Measurements from ENCODE around the gene SIK1. TPM values are rescaled to one million over a fixed set of nuclear protein-coding genes. Genes with fewer than 3 reads are reported as not detected.
"Not testable (repeated sequence)": the region's sequence is repeated elsewhere in the genome, so short reads cannot be mapped to it uniquely, and the experiment has no call there.

The SIK1 gene
- total RNA-seq, 1 experiment from 2014 or later, result 5.7 TPM

DNA sequence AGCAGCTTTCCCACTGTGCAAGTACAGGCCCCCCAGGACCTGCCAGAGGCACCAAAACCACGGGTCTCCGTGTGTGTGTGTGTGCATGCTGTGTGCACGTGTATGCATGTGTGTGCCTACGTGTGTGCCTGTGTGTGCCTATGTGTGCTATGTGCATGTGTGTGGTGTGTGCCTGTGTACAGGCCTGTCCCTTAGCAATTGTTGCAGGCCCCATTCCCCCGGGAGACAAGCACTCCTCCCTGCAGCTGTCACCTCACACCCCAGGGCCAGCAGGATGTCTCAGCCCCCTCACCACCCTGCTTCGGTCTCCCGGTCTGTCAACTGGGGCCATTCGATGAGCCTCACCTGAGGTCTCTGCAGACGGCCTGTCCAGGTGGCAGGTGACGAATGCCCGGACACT lies 46.6 kb downstream of the SIK1 start:
- not testable (repeated sequence) for H3K27ac Mint-ChIP-seq; H3K4me1 ChIP-seq (ENCODE audit: insufficient read depth, low read length); H3K4me3 Mint-ChIP-seq; H4K8ac ChIP-seq (replicated peaks; ENCODE audit: insufficient read length, low read depth, low read length); H3K56ac ChIP-seq (ENCODE audit: insufficient read length, low read depth, low read length); H3K27me3 Mint-ChIP-seq (ENCODE audit: low read depth); H4K5ac ChIP-seq (ENCODE audit: insufficient read length, low read depth, low read length); H2BK12ac ChIP-seq (ENCODE audit: insufficient read length, low read depth, low read length); H3K27ac ChIP-seq (ENCODE audit: insufficient read length, low read depth, low read length); H3K36me3 Mint-ChIP-seq (ENCODE audit: insufficient read depth in 1 of 3, low read depth in 3 of 3); H3K18ac ChIP-seq (ENCODE audit: insufficient read length, low read depth, low read length); H3K4me2 ChIP-seq (ENCODE audit: insufficient read depth, insufficient read length, low read length); H3K79me2 ChIP-seq (ENCODE audit: insufficient read depth, low read length); H3K23ac ChIP-seq (ENCODE audit: insufficient read length, low read depth, low read length); H3K9me3 Mint-ChIP-seq; H3K4me1 Mint-ChIP-seq; H4K20me1 ChIP-seq (ENCODE audit: control insufficient read depth, insufficient read depth, insufficient read length); H2AFZ ChIP-seq (ENCODE audit: low read length); H3K23me2 ChIP-seq (ENCODE audit: insufficient read length, low read depth, low read length, poor library complexity, severe bottlenecking); DNase-seq; H3K4ac ChIP-seq (ENCODE audit: low read depth, low read length); H2BK20ac ChIP-seq (ENCODE audit: low read depth, low read length, poor library complexity, severe bottlenecking); H2BK120ac ChIP-seq (ENCODE audit: low read depth, low read length, poor library complexity, severe bottlenecking); H3T11ph ChIP-seq (ENCODE audit: low read length); H3K79me1 ChIP-seq (ENCODE audit: insufficient read depth, low read depth, low read length, poor library complexity, severe bottlenecking); H3K9me3 ChIP-seq (ENCODE audit: control insufficient read depth, low read depth, low read length); H3K27me3 ChIP-seq (ENCODE audit: insufficient read depth, low read length); H2BK15ac ChIP-seq (ENCODE audit: low read depth, low read length); H2AK5ac ChIP-seq (ENCODE audit: insufficient read length, low read length); H2BK5ac ChIP-seq (ENCODE audit: insufficient read length, low read length); H4K91ac ChIP-seq (ENCODE audit: insufficient read length, low read depth, low read length); H3K9ac ChIP-seq (ENCODE audit: extremely low read depth, insufficient read length, low read length); H3K14ac ChIP-seq (ENCODE audit: insufficient read depth, low read length)
- WGBS (ENCODE audit: extremely low coverage, insufficient read length, low lambda C conversion rate), result no CpG with 5 or more reads among the region's 11 CpGs

DNA sequence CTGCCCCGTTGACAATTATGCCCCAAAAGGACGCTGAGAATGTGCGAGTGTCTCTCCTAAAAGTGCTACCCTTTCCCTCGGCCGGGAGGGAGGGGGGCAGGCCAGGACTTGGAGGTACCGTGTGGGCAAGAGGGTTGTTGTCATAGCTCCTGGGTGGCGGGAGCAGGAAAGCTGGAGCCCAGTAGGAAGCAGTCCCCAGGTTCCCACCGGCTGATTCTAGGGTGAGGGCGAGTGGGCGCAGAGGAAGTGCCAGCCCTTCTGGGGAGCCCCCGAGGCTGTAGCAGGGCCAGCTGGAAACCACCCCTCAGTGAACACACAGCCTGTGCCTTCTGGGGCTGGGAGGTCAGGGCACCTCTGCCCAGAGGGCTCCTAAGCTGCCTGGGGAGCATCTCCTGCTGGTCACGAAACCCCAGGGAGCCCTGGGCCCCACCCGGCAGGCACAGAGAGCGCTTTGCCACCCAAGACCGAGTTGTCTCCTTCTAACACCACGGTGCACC lies 47.3 kb downstream of the SIK1 start:
- H2BK15ac ChIP-seq (ENCODE audit: low read depth, low read length); H3K4me1 Mint-ChIP-seq: not testable (repeated sequence)

More for the DNA sequence above, 47.3 kb downstream of the SIK1 start:
- H4K5ac ChIP-seq (ENCODE audit: insufficient read length, low read depth, low read length); H3K79me1 ChIP-seq (ENCODE audit: insufficient read depth, low read depth, low read length, poor library complexity, severe bottlenecking); H3K4me2 ChIP-seq (ENCODE audit: insufficient read depth, insufficient read length, low read length); H3K14ac ChIP-seq (ENCODE audit: insufficient read depth, low read length); DNase-seq; H3K23me2 ChIP-seq (ENCODE audit: insufficient read length, low read depth, low read length, poor library complexity, severe bottlenecking); H2BK12ac ChIP-seq (ENCODE audit: insufficient read length, low read depth, low read length); H2AFZ ChIP-seq (ENCODE audit: low read length); H3K27ac ChIP-seq (ENCODE audit: insufficient read length, low read depth, low read length); H3K27me3 ChIP-seq (ENCODE audit: insufficient read depth, low read length); H3K23ac ChIP-seq (ENCODE audit: insufficient read length, low read depth, low read length); H3K79me2 ChIP-seq (ENCODE audit: insufficient read depth, low read length); H2BK120ac ChIP-seq (ENCODE audit: low read depth, low read length, poor library complexity, severe bottlenecking); H3K9me3 ChIP-seq (ENCODE audit: control insufficient read depth, low read depth, low read length); H3K4me3 Mint-ChIP-seq; H2BK20ac ChIP-seq (ENCODE audit: low read depth, low read length, poor library complexity, severe bottlenecking); H3K4ac ChIP-seq (ENCODE audit: low read depth, low read length); H2AK5ac ChIP-seq (ENCODE audit: insufficient read length, low read length); H3K36me3 Mint-ChIP-seq (ENCODE audit: insufficient read depth in 1 of 3, low read depth in 3 of 3); H4K20me1 ChIP-seq (ENCODE audit: control insufficient read depth, insufficient read depth, insufficient read length); H4K8ac ChIP-seq (replicated peaks; ENCODE audit: insufficient read length, low read depth, low read length); H3T11ph ChIP-seq (ENCODE audit: low read length); H3K18ac ChIP-seq (ENCODE audit: insufficient read length, low read depth, low read length); H3K4me1 ChIP-seq (ENCODE audit: insufficient read depth, low read length); H2BK5ac ChIP-seq (ENCODE audit: insufficient read length, low read length); H4K91ac ChIP-seq (ENCODE audit: insufficient read length, low read depth, low read length); H3K9me3 Mint-ChIP-seq; H3K27me3 Mint-ChIP-seq (ENCODE audit: low read depth); H3K27ac Mint-ChIP-seq; H3K56ac ChIP-seq (ENCODE audit: insufficient read length, low read depth, low read length); H3K9ac ChIP-seq (ENCODE audit: extremely low read depth, insufficient read length, low read length): not testable (repeated sequence)
- WGBS (ENCODE audit: extremely low coverage, insufficient read length, low lambda C conversion rate), result no CpG with 5 or more reads among the region's 16 CpGs

Measured in H9 (cell line).